NCI-H510A (cell line): ENCODE results near the gene DENND1A.

Experiments
- DNase-seq: peaks from one replicate; lab custom pipeline; 2025; lab: John Stamatoyannopoulos, UW

Gene DENND1A

GRCh38 chr9:123373447-123373923 is 556.4 kb downstream of the DENND1A start:
- no peak for DNase-seq

- no peak for DNase-seq
These were observed 557.0 kb downstream of the DENND1A start for GRCh38 chr9:123372766-123373446.

- no peak for DNase-seq
These were observed 557.9 kb downstream of the DENND1A start for GRCh38 chr9:123371805-123372590.

- no peak for DNase-seq
These were observed 558.7 kb downstream of the DENND1A start for GRCh38 chr9:123371228-123371584.

- DNase-seq: no peak
These were observed 559.2 kb downstream of the DENND1A start for GRCh38 chr9:123370526-123371227.

GRCh38 chr9:123370108-123370507 is 559.8 kb downstream of the DENND1A start:
- DNase-seq: no peak

- no peak for DNase-seq
These were observed 560.6 kb downstream of the DENND1A start for GRCh38 chr9:123369296-123369695.

- no peak for DNase-seq
These were observed 561.3 kb downstream of the DENND1A start for GRCh38 chr9:123368536-123369153.

GRCh38 chr9:123368023-123368422 is 561.9 kb downstream of the DENND1A start:
- no peak for DNase-seq

- no peak for DNase-seq
These were observed 563.9 kb downstream of the DENND1A start for GRCh38 chr9:123365881-123366528.

GRCh38 chr9:123365287-123365880 is 564.5 kb downstream of the DENND1A start:
- DNase-seq: no peak

- DNase-seq: no peak
These were observed 565.6 kb downstream of the DENND1A start for GRCh38 chr9:123364241-123364824.

- no peak for DNase-seq
These were observed 567.1 kb downstream of the DENND1A start for GRCh38 chr9:123362856-123363255.

- no peak for DNase-seq
These were observed 568.0 kb downstream of the DENND1A start for GRCh38 chr9:123361731-123362510.

GRCh38 chr9:123361086-123361730 is 568.7 kb downstream of the DENND1A start:
- no peak for DNase-seq

GRCh38 chr9:123360161-123361085 is 569.5 kb downstream of the DENND1A start:
- DNase-seq: peak; percentile 87

GRCh38 chr9:123359546-123359945 is 570.4 kb downstream of the DENND1A start:
- DNase-seq: peak; percentile 73

- DNase-seq: no peak
These were observed 570.8 kb downstream of the DENND1A start for GRCh38 chr9:123359106-123359505.
